ENCODE results near the gene IFI44.

The IFI44 gene

DNA sequence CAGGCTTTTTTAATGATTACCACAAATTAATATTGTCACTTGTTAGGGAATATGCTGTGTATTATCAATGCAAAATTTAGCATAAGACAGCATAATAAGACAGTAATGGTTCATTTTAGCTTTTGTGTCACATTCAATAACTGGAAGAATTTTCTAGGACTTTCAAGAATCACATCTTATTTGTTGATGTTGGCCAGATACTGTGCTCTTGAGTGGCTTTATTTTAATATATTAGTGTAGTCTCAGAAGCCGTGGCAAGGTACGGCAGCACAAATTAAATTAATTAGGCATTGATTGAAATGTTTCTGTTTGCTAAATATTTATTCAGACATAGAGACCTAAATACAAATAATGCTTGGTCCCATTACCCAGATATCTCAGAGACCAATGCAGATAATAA is 19.0 kb upstream of the IFI44 start:
- Mint-ChIP-seq H3K36me3 (ENCODE audit: low read depth) (peaks cover 47% of the 10 kb centered on the region), H3K27ac (no peak overlapping the region), H3K9me3 (peaks cover 8% of the 10 kb centered on the region), H3K27me3 (ENCODE audit: low read depth) (no peaks in the 10 kb centered on the region), H3K4me1 (ENCODE audit: low read depth) (peaks cover 29% of the 10 kb centered on the region), H3K4me3 (no peak overlapping the region)

DNA sequence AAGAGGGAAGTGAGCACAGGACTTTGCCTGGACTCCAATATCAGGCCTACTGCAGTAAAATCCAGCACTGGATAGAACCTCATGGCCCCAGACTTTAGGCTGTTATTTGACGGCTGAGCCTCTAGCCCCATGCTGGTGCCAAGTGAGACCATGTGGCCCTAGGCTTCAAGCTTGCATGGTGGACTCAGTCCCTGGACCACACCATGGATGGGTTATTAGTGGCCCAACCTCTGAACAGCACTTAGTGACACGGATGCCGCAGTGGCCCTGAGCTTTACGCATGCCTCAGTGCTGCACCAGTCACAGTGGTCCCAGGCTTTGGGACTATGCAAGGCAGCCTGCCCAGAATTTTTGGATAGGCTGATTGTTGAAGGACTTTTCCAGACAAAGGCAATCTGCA is 16.4 kb upstream of the IFI44 start:
- H3K4me1 Mint-ChIP-seq (ENCODE audit: low read depth) = peaks cover 16% of the 10 kb centered on the region
- no peaks in the 10 kb centered on the region for H3K27me3 Mint-ChIP-seq (ENCODE audit: low read depth)
- H3K36me3 Mint-ChIP-seq (ENCODE audit: low read depth) = peaks cover 59% of the 10 kb centered on the region
- no peak overlapping the region for H3K27ac Mint-ChIP-seq
- peaks cover 8% of the 10 kb centered on the region for H3K9me3 Mint-ChIP-seq
- H3K4me3 Mint-ChIP-seq = no peak overlapping the region

DNA sequence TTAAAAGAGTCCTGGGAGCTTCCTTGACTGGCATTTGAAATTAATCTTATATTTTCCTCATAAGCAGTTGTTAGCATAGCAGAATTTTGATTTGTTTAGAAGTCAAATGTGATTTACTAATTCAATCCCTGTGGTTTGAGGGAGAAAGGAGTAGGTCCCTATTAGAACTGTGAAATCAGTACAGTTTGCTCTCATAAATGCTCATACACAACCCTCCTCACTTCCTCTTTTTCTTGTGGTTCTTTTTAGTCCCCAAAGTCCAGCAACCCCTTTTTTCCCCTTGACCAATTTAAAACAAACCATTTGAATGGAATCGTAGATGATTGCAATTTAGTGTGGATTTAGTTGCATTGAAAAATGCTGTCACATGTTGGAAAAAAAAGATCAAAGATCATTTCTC is 9.2 kb upstream of the IFI44 start:
- peak overlapping the region; percentile 17 for H3K27ac Mint-ChIP-seq
- peaks cover 83% of the 10 kb centered on the region for H3K36me3 Mint-ChIP-seq (ENCODE audit: low read depth)
- peaks cover 21% of the 10 kb centered on the region for H3K9me3 Mint-ChIP-seq
- no peaks in the 10 kb centered on the region for H3K27me3 Mint-ChIP-seq (ENCODE audit: low read depth)
- peaks cover 35% of the 10 kb centered on the region for H3K4me1 Mint-ChIP-seq (ENCODE audit: low read depth)
- no peak overlapping the region for H3K4me3 Mint-ChIP-seq

DNA sequence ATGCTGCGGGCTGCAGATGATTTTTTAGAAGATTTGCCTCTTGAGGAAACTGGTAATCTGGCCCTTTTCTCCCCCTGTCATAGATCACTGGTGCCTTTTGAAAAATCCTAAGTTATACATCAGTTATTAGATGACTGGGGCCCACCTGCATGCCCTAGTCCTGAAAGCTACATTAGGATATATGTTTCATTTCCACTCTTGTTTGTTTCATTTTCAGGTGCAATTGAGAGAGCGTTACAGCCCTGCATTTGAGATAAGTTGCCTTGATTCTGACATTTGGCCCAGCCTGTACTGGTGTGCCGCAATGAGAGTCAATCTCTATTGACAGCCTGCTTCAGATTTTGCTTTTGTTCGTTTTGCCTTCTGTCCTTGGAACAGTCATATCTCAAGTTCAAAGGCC is 8.1 kb upstream of the IFI44 start:
- Mint-ChIP-seq H3K36me3 (ENCODE audit: low read depth) (peaks cover 88% of the 10 kb centered on the region), H3K9me3 (peaks cover 32% of the 10 kb centered on the region), H3K27ac (no peak overlapping the region), H3K4me1 (ENCODE audit: low read depth) (peaks cover 42% of the 10 kb centered on the region), H3K4me3 (no peak overlapping the region), H3K27me3 (ENCODE audit: low read depth) (no peaks in the 10 kb centered on the region)

DNA sequence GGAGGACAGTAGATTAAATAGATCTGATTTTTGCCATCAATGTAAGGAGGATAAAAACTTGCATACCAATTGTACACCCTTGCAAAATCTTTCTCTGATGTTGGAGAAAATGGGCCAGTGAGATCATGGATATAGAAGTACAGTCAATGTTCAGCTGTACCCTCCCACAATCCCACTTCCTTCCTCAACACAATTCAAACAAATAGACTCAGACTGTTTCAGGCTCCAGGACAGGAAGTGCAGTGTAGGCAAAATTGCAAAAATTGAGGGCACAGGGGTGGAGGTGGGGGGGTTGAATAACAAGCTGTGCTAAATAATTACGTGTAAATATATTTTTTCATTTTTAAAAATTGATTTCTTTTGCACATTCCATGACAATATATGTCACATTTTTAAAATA is 3.9 kb upstream of the IFI44 start:
- Mint-ChIP-seq H3K27ac (peak overlapping the region; percentile 41), H3K27me3 (ENCODE audit: low read depth) (no peaks in the 10 kb centered on the region)

DNA sequence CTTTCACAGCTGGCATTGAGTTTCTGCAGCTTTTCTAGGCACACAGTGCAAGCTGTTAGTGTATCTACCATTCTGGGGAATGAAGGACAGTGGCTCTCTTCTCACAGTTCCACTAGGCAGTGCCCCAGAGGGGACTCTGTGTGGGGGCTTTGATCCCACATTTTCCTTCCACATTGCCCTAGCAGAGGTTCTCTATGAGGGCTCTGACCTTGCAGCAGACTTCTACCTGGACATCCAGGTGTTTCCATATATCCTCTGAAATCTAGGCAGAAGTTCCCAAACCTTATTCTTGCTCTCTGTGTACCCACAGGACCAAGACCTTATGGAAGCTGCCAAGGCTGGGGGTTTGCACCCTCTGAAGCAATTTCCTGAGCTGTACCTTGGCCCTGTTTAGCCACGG is 2.4 kb upstream of the IFI44 start:
- Mint-ChIP-seq H3K4me3 (no peak overlapping the region), H3K36me3 (ENCODE audit: low read depth) (peaks cover 72% of the 10 kb centered on the region), H3K27ac (peak overlapping the region; percentile 32), H3K9me3 (peaks cover 50% of the 10 kb centered on the region), H3K4me1 (ENCODE audit: low read depth) (peaks cover 51% of the 10 kb centered on the region), H3K27me3 (ENCODE audit: low read depth) (no peaks in the 10 kb centered on the region)

More for the DNA sequence above, 3.9 kb upstream of the IFI44 start:
- H3K4me3 Mint-ChIP-seq = peak overlapping the region; percentile 56
- peaks cover 53% of the 10 kb centered on the region for H3K9me3 Mint-ChIP-seq
- peaks cover 44% of the 10 kb centered on the region for H3K4me1 Mint-ChIP-seq (ENCODE audit: low read depth)
- peaks cover 78% of the 10 kb centered on the region for H3K36me3 Mint-ChIP-seq (ENCODE audit: low read depth)

DNA sequence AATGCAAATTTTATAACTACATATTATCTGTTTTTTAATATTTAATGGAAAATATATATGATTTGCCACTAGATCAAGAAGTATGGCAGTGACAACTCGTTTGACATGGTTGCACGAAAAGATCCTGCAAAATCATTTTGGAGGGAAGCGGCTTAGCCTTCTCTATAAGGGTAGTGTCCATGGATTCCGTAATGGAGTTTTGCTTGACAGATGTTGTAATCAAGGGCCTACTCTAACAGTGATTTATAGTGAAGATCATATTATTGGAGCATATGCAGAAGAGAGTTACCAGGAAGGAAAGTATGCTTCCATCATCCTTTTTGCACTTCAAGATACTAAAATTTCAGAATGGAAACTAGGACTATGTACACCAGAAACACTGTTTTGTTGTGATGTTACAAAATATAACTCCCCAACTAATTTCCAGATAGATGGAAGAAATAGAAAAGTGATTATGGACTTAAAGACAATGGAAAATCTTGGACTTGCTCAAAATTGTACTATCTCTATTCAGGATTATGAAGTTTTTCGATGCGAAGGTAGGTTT is 556 bp downstream of the IFI44 start:
- Mint-ChIP-seq H3K9me3 (peaks cover 35% of the 10 kb centered on the region), H3K27me3 (ENCODE audit: low read depth) (no peaks in the 10 kb centered on the region), H3K4me3 (peak overlapping the region; percentile 91), H3K27ac (peak overlapping the region; percentile 89), H3K4me1 (ENCODE audit: low read depth) (peaks cover 47% of the 10 kb centered on the region), H3K36me3 (ENCODE audit: low read depth) (peaks cover 62% of the 10 kb centered on the region)

DNA sequence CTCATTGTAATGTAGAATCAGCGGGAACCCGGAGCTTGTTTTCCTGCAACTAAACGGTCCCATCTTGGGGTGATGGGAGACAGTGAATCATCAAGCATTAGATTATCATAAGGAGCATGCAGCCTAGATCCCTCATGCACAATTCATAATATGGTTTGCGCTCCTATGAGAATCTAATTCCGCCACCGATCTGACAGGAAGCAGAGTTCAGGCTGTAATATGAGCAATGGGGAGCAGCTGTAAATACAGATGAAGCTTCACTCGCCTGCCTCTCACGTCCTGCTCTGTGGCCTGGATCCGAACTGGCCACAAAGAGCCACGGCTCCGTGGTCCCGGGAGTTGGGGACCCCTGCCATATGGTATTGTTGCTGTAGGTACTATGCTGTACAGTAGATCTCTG is 1.6 kb downstream of the IFI44 start:
- Mint-ChIP-seq H3K36me3 (ENCODE audit: low read depth) (peaks cover 62% of the 10 kb centered on the region), H3K27ac (peak overlapping the region; percentile 89), H3K4me1 (ENCODE audit: low read depth) (peaks cover 43% of the 10 kb centered on the region)

DNA sequence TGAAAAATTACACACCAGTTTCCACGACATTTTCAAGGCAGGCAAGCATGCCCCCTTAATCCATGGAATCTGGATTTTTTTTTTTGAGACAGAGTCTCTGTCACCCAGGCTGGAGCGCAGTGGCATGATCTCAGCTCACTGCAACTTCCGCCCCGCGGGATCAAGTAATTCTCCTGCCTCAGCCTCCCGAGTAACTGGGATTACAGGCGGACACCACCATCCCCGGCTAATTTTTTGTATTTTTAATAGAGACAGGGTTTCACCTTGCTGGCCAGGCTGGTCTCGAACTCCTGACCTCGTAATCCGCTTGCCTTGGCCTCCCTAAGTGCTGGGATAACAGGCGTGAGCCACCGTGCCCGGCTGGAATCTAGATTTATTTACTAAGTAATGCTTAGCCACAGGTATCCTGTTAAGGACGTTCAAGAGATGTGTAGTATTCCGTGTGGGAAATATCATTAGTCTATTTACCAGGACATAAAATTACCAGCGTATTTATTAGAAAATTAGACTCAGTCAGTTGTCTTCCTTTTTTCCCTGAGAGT is 2.5 kb downstream of the IFI44 start:
- peaks cover 39% of the 10 kb centered on the region for H3K4me1 Mint-ChIP-seq (ENCODE audit: low read depth)
- peak overlapping the region; percentile 91 for H3K4me3 Mint-ChIP-seq
- H3K27ac Mint-ChIP-seq = peak overlapping the region; percentile 28
- H3K36me3 Mint-ChIP-seq (ENCODE audit: low read depth) = peaks cover 57% of the 10 kb centered on the region
- peaks cover 16% of the 10 kb centered on the region for H3K9me3 Mint-ChIP-seq
- H3K27me3 Mint-ChIP-seq (ENCODE audit: low read depth) = no peaks in the 10 kb centered on the region

More for the DNA sequence above, 1.6 kb downstream of the IFI44 start:
- Mint-ChIP-seq H3K4me3 (peak overlapping the region; percentile 91), H3K9me3 (peaks cover 25% of the 10 kb centered on the region), H3K27me3 (ENCODE audit: low read depth) (no peaks in the 10 kb centered on the region)

DNA sequence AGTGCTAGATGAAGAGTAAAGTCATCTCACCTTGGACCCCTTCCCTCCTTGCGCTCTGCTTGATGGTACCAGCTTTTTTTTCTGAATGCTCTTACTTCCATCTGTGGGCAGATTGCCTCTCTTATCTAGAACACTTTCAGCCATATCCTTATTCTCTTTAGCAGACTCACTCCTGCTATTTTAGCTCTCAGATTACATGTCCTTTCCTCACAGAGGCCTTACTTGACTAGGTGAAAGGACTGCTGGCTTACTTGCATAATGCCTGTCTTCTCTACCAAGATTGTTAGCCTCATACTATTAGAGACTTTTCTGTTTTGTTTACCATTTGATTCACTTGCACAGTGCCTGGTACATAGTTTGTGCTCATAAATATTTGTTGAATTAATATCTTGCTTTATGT is 9.3 kb downstream of the IFI44 start:
- Mint-ChIP-seq H3K4me1 (ENCODE audit: low read depth) (peaks cover 25% of the 10 kb centered on the region), H3K36me3 (ENCODE audit: low read depth) (peaks cover 71% of the 10 kb centered on the region), H3K27ac (no peak overlapping the region), H3K27me3 (ENCODE audit: low read depth) (no peaks in the 10 kb centered on the region), H3K4me3 (no peak overlapping the region), H3K9me3 (no peaks in the 10 kb centered on the region)

DNA sequence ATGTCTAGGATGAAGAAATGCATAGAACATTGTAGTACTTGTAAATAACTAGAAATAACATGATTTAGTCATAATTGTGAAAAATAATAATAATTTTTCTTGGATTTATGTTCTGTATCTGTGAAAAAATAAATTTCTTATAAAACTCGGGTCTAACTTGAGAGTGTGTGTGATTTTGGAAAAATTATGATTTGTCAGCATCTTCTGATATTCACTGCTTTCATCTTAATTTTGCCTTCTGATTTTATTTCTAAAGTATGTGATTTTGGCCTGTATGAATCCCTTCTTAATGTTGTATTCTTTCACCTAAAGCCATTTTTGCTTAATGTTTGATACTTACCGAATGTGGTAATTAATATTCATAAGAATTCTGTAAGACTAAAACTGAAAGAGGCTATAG is 14.3 kb downstream of the IFI44 start:
- Mint-ChIP-seq H3K36me3 (ENCODE audit: low read depth) (peaks cover 52% of the 10 kb centered on the region), H3K27me3 (ENCODE audit: low read depth) (no peaks in the 10 kb centered on the region), H3K9me3 (no peaks in the 10 kb centered on the region), H3K27ac (no peak overlapping the region), H3K4me1 (ENCODE audit: low read depth) (peaks cover 7% of the 10 kb centered on the region), H3K4me3 (no peak overlapping the region)

DNA sequence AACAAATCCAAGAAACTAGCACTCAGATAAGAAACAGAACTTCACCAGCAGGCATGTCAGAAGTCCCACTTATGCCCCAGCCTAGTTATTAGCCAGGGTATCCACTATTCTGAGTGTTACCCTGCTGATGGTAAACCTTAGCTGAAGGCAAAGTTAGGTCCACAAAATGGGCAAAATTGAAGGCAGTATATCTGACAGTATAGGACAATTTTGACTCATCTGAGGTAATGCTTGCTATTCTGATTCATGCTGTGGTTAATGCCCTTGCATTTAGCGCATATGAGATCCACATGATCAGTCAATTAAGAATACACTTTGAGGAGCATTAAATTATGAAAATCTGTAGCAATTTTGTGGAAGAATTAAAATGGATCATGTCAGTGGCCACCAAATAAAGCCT is 15.1 kb downstream of the IFI44 start:
- Mint-ChIP-seq H3K27ac (no peak overlapping the region), H3K27me3 (ENCODE audit: low read depth) (no peaks in the 10 kb centered on the region), H3K4me1 (ENCODE audit: low read depth) (peaks cover 2% of the 10 kb centered on the region), H3K4me3 (no peak overlapping the region), H3K36me3 (ENCODE audit: low read depth) (peaks cover 45% of the 10 kb centered on the region), H3K9me3 (no peaks in the 10 kb centered on the region)

DNA sequence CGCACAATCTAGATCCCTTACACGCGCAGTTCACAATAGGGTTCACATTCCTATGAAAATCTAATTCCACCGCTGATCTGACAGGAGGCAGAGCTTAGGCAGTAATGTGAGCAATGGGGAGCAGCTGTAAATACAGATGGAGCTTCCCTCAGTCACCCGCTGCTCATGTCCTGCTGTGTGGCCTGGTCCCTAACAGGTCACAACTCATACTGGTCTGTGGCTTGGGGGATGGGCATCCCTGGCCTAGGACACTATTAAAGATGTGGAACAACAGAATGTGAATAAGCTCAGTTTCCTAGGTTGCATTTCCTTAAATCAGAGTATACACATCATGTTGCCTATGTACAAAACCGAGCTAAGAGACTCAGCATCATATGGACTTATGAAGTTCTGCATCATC is 16.2 kb downstream of the IFI44 start:
- H3K27ac Mint-ChIP-seq = no peak overlapping the region
- H3K4me1 Mint-ChIP-seq (ENCODE audit: low read depth) = peaks cover 8% of the 10 kb centered on the region
- no peaks in the 10 kb centered on the region for H3K27me3 Mint-ChIP-seq (ENCODE audit: low read depth)
- H3K9me3 Mint-ChIP-seq = no peaks in the 10 kb centered on the region
- H3K36me3 Mint-ChIP-seq (ENCODE audit: low read depth) = peaks cover 37% of the 10 kb centered on the region
- no peak overlapping the region for H3K4me3 Mint-ChIP-seq

DNA sequence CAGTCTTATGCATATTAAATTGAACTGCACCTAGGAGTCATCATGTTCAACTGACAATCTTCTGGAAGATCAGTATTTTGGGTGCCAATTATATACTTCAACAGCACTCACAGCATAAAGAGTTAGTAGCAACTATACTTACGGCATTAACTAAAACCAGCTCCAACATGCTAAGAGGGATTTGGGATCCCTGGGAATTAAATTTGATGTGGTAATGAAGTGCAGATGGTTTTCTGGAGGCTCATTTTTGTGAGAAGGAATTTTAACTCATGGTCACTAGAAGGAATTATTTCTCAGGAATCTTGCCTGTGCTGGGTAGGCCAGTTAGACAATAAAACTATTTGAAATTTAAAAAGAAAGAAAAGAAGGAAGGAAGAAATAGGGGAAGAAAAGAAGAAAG is 18.3 kb downstream of the IFI44 start:
- H3K36me3 Mint-ChIP-seq (ENCODE audit: low read depth) = peaks cover 23% of the 10 kb centered on the region
- no peaks in the 10 kb centered on the region for H3K9me3 Mint-ChIP-seq
- H3K27ac Mint-ChIP-seq = no peak overlapping the region
- no peak overlapping the region for H3K4me3 Mint-ChIP-seq
- no peaks in the 10 kb centered on the region for H3K27me3 Mint-ChIP-seq (ENCODE audit: low read depth)
- H3K4me1 Mint-ChIP-seq (ENCODE audit: low read depth) = peaks cover 17% of the 10 kb centered on the region

DNA sequence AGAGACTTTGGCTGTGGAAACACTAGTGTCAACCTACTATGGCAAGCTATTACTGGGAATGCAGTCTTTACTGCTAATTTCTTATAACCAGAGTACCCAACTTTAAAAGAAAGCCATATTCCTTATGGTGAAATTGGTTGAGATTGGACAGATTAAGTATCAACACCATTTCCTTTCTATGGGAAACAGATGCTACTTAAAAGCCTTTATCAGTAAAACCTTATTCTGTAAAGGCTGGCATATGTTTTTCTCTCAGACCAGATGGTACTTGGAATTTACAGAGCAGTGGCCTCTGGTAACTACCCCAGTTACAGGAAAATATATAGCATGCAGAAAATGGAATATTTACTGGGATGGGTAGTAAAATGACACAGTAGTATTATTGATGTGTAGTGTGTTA is 18.8 kb downstream of the IFI44 start:
- H3K36me3 Mint-ChIP-seq (ENCODE audit: low read depth) = peaks cover 18% of the 10 kb centered on the region
- no peak overlapping the region for H3K4me3 Mint-ChIP-seq
- no peak overlapping the region for H3K27ac Mint-ChIP-seq
- peaks cover 17% of the 10 kb centered on the region for H3K4me1 Mint-ChIP-seq (ENCODE audit: low read depth)
- no peaks in the 10 kb centered on the region for H3K9me3 Mint-ChIP-seq
- H3K27me3 Mint-ChIP-seq (ENCODE audit: low read depth) = no peaks in the 10 kb centered on the region

DNA sequence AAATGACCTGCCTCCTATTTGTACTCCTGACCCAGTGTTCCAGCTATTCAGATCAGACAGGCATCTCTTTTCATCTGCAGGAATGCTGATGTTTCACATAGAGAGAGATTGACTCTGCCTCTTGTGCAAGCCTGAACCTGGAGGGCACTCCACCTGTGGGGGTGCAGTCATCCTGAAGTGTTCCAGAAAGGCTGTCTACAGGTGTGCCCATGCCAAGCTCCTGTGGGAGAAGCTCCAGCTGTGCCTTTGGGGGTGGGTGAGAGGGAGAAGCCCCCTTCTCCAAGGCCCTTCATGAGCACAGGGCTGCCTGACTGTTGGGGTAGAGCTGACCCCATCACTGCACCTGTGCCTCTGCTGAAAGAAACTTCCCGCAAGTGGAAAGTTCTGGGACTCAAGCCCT is 22.8 kb downstream of the IFI44 start:
- Mint-ChIP-seq H3K9me3 (no peaks in the 10 kb centered on the region), H3K4me1 (ENCODE audit: low read depth) (peaks cover 21% of the 10 kb centered on the region), H3K27ac (no peak overlapping the region), H3K36me3 (ENCODE audit: low read depth) (peaks cover 1% of the 10 kb centered on the region), H3K27me3 (ENCODE audit: low read depth) (no peaks in the 10 kb centered on the region), H3K4me3 (no peak overlapping the region)
